GM21786 (cell line): ENCODE measurements around the gene KAZN.
"Not testable (repeated sequence)": the region's sequence is repeated elsewhere in the genome, so short reads cannot be mapped to it uniquely, and the experiment has no call there.

Source experiments
- ATAC-seq: cut with Tn5 transposase; IDR thresholded peaks from one replicate; pipeline ENCODE4 v1.9.1; 2021; ENCODE audit not compliant: unreplicated experiment

KAZN gene

GRCh38 chr1:14598498-14599182 is at the start of gene KAZN:
Gene KAZN, plus strand, starts transcription at chr1:14598685.
- no peak for ATAC-seq

- ATAC-seq = no peak
Measured at GRCh38 chr1:14549897-14550620, 48.4 kb upstream of the KAZN start.

- no peak for ATAC-seq
Measured at GRCh38 chr1:14551386-14551785, 47.1 kb upstream of the KAZN start.

GRCh38 chr1:14552246-14552965 is 46.1 kb upstream of the KAZN start:
- no peak for ATAC-seq

GRCh38 chr1:14553711-14554110 is 44.8 kb upstream of the KAZN start:
- ATAC-seq = no peak

- ATAC-seq = no peak
Measured at GRCh38 chr1:14555091-14555490, 43.4 kb upstream of the KAZN start.

GRCh38 chr1:14561014-14561693 is 37.3 kb upstream of the KAZN start:
- ATAC-seq = no peak

- no peak for ATAC-seq
Measured at GRCh38 chr1:14565090-14565489, 33.4 kb upstream of the KAZN start.

GRCh38 chr1:14567056-14567455 is 31.4 kb upstream of the KAZN start:
- no peak for ATAC-seq

GRCh38 chr1:14567903-14568302 is 30.6 kb upstream of the KAZN start:
- ATAC-seq = no peak

- no peak for ATAC-seq
Measured at GRCh38 chr1:14568716-14569355, 29.6 kb upstream of the KAZN start.

- ATAC-seq = no peak
Measured at GRCh38 chr1:14570514-14570913, 28.0 kb upstream of the KAZN start.

- ATAC-seq = no peak
Measured at GRCh38 chr1:14571810-14572767, 26.4 kb upstream of the KAZN start.

GRCh38 chr1:14572861-14573260 is 25.6 kb upstream of the KAZN start:
- ATAC-seq = no peak

GRCh38 chr1:14576155-14576554 is 22.3 kb upstream of the KAZN start:
- ATAC-seq = no peak

GRCh38 chr1:14577261-14577660 is 21.2 kb upstream of the KAZN start:
- ATAC-seq = no peak

GRCh38 chr1:14578156-14578555 is 20.3 kb upstream of the KAZN start:
- ATAC-seq = no peak

- ATAC-seq = not testable (repeated sequence)
Measured at GRCh38 chr1:14580295-14580694, 18.2 kb upstream of the KAZN start.

GRCh38 chr1:14580986-14581385 is 17.5 kb upstream of the KAZN start:
- ATAC-seq = no peak

- ATAC-seq = no peak
Measured at GRCh38 chr1:14583788-14584187, 14.7 kb upstream of the KAZN start.
